Muscle layer of colon (tissue), 2 donors: ENCODE data around the gene CXCL14.

Experiments
- H3K27ac ChIP-seq: one replicate; pipeline ENCODE4 v1.7.0; 2013; ENCODE audit warnings: low read depth, mild to moderate bottlenecking, low read length, moderate library complexity
- H3K27me3 ChIP-seq, 2 donors: one replicate each; pipeline ENCODE4 v1.7.0; 2013; ENCODE audit warnings: low read length in 2 of 2, mild to moderate bottlenecking in 2 of 2; ENCODE audit not compliant: insufficient read depth in 2 of 2, control insufficient read depth in 1 of 2
- H3K36me3 ChIP-seq: one replicate; pipeline ENCODE4 v1.7.0; 2013; ENCODE audit warnings: mild to moderate bottlenecking, low read length; ENCODE audit not compliant: insufficient read depth
- H3K4me1 ChIP-seq: one replicate; pipeline ENCODE4 v1.7.0; 2013; ENCODE audit warnings: mild to moderate bottlenecking, low read length; ENCODE audit not compliant: insufficient read depth
- H3K4me3 ChIP-seq, 2 donors: one replicate each; pipeline ENCODE4 v1.7.0; 2013; ENCODE audit warnings: low read length in 2 of 2, low read depth in 1 of 2, mild to moderate bottlenecking in 1 of 2, moderate library complexity in 1 of 2
- H3K9ac ChIP-seq: one replicate; pipeline ENCODE4 v1.7.0; 2013; ENCODE audit warnings: low read length
- H3K9me3 ChIP-seq: one replicate; pipeline ENCODE4 v1.7.0; 2013; ENCODE audit warnings: mild to moderate bottlenecking, low read length
- donor health status: abdominal sarcoma.
- donor health status: Adenocarcinoma of cecum.

CXCL14 gene

DNA sequence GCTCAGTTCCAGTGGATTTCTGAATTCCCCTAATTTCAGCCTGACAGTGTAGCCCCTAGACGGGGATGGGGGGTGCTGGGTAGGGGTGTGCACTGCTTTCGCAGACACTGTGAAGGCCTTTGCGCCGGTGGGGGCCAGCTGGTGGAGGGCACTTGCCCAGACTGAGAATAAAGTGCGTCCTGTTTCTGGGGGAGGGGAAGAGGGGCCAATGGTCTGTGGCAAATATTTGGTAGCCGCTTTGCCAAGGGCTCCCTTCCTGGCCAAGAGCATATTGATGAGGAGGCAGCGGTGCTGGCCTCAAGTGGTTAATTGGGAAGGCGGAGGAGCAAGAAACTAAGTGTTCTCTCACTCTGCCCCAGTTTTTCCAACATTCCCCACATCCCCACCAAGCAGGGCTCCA is 1.4 kb downstream of the CXCL14 start:
- H3K9ac ChIP-seq, result no peak overlapping the region
- H3K4me1 ChIP-seq, result no peaks in the 10 kb centered on the region
- H3K27ac ChIP-seq, result no peak overlapping the region
- H3K36me3 ChIP-seq, result no peaks in the 10 kb centered on the region
- no peak overlapping the region for H3K4me3 ChIP-seq
- H3K27me3 ChIP-seq, result peaks cover 6 to 35% of the 10 kb centered on the region in 2 donors
- no peaks in the 10 kb centered on the region for H3K9me3 ChIP-seq

GRCh38 chr5:135576075-135576599 is 2.7 kb downstream of the CXCL14 start:
- Histone ChIP-seq H3K9ac (no peak overlapping the region), H3K27me3 (peaks cover 6 to 26% of the 10 kb centered on the region in 2 donors), H3K36me3 (no peaks in the 10 kb centered on the region), H3K4me3 (no peak overlapping the region), H3K9me3 (no peaks in the 10 kb centered on the region), H3K4me1 (no peaks in the 10 kb centered on the region), H3K27ac (no peak overlapping the region)

- no peak overlapping the region for H3K9ac ChIP-seq
- H3K27me3 ChIP-seq, result peaks cover 4 to 20% of the 10 kb centered on the region in 2 donors
- no peaks in the 10 kb centered on the region for H3K4me1 ChIP-seq
- H3K27ac ChIP-seq, result no peak overlapping the region
- H3K4me3 ChIP-seq, result no peak overlapping the region
- no peaks in the 10 kb centered on the region for H3K36me3 ChIP-seq
- H3K9me3 ChIP-seq, result no peaks in the 10 kb centered on the region
Measured at GRCh38 chr5:135574493-135574892, 4.3 kb downstream of the CXCL14 start.

- peaks cover 0 to 3% of the 10 kb centered on the region in 2 donors for H3K27me3 ChIP-seq
- H3K9me3 ChIP-seq, result no peaks in the 10 kb centered on the region
- H3K4me1 ChIP-seq, result no peaks in the 10 kb centered on the region
- H3K9ac ChIP-seq, result no peak overlapping the region
- H3K4me3 ChIP-seq, result no peak overlapping the region
- no peak overlapping the region for H3K27ac ChIP-seq
- H3K36me3 ChIP-seq, result no peaks in the 10 kb centered on the region
Measured at GRCh38 chr5:135571902-135572301, 6.9 kb downstream of the CXCL14 start.

GRCh38 chr5:135571066-135571609 is 7.7 kb downstream of the CXCL14 start:
- Histone ChIP-seq H3K4me3 (no peak overlapping the region), H3K27me3 (peaks cover 0 to 3% of the 10 kb centered on the region in 2 donors), H3K36me3 (no peaks in the 10 kb centered on the region)

GRCh38 chr5:135570453-135570764 is 8.4 kb downstream of the CXCL14 start:
- Histone ChIP-seq H3K4me3 (no peak overlapping the region), H3K27me3 (peaks cover 0 to 3% of the 10 kb centered on the region in 2 donors), H3K36me3 (no peaks in the 10 kb centered on the region), H3K9ac (no peak overlapping the region), H3K9me3 (no peaks in the 10 kb centered on the region), H3K27ac (no peak overlapping the region), H3K4me1 (no peaks in the 10 kb centered on the region)

More at GRCh38 chr5:135571066-135571609, 7.7 kb downstream of the CXCL14 start:
- no peak overlapping the region for H3K9ac ChIP-seq
- H3K4me1 ChIP-seq, result no peaks in the 10 kb centered on the region
- H3K27ac ChIP-seq, result no peak overlapping the region
- no peaks in the 10 kb centered on the region for H3K9me3 ChIP-seq

GRCh38 chr5:135569755-135570452 is 8.9 kb downstream of the CXCL14 start:
- H3K27ac ChIP-seq, result no peak overlapping the region
- no peaks in the 10 kb centered on the region for H3K9me3 ChIP-seq
- H3K4me3 ChIP-seq, result no peak overlapping the region
- no peaks in the 10 kb centered on the region for H3K36me3 ChIP-seq
- H3K4me1 ChIP-seq, result no peaks in the 10 kb centered on the region
- no peak overlapping the region for H3K9ac ChIP-seq
- H3K27me3 ChIP-seq, result peaks cover 0 to 3% of the 10 kb centered on the region in 2 donors

- Histone ChIP-seq H3K27ac (no peak overlapping the region), H3K36me3 (no peaks in the 10 kb centered on the region), H3K27me3 (peaks cover 0 to 3% of the 10 kb centered on the region in 2 donors), H3K4me1 (no peaks in the 10 kb centered on the region), H3K9ac (no peak overlapping the region), H3K4me3 (no peak overlapping the region), H3K9me3 (no peaks in the 10 kb centered on the region)
Measured at GRCh38 chr5:135568923-135569360, 9.8 kb downstream of the CXCL14 start.

- Histone ChIP-seq H3K9ac (no peak overlapping the region), H3K27ac (no peak overlapping the region), H3K9me3 (no peaks in the 10 kb centered on the region), H3K27me3 (peaks cover 0 to 3% of the 10 kb centered on the region in 2 donors), H3K36me3 (no peaks in the 10 kb centered on the region), H3K4me1 (no peaks in the 10 kb centered on the region), H3K4me3 (no peak overlapping the region)
Measured at GRCh38 chr5:135568246-135568645, 10.5 kb downstream of the CXCL14 start.

DNA sequence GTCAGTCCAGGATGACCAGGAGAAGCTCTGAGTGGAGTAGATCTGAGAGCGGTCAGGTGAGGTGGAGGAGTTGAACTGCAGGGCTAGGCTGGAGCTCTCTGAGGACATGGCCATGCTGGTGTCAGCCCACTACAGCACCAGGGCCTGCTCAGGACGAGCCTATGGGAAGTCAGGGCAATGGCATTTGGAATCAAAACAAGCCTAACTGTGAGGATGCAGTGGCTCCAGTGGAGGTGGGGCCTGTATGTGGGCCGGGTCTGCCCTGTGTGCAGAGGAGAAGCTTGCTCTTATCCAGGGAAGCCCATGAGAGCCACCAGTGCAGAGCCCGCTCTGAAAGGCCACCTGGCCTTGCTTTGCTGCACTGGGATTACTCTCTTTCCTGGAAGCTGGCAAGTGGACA is 11.1 kb downstream of the CXCL14 start:
- Histone ChIP-seq H3K4me3 (no peak overlapping the region), H3K4me1 (no peaks in the 10 kb centered on the region), H3K9ac (no peak overlapping the region), H3K27ac (no peak overlapping the region), H3K36me3 (no peaks in the 10 kb centered on the region), H3K27me3 (peaks cover 0 to 3% of the 10 kb centered on the region in 2 donors), H3K9me3 (no peaks in the 10 kb centered on the region)

- Histone ChIP-seq H3K36me3 (no peaks in the 10 kb centered on the region), H3K27me3 (peaks cover 0 to 3% of the 10 kb centered on the region in 2 donors), H3K27ac (no peak overlapping the region)
Measured at GRCh38 chr5:135566422-135567400, 12.1 kb downstream of the CXCL14 start.

More at GRCh38 chr5:135566422-135567400, 12.1 kb downstream of the CXCL14 start:
- Histone ChIP-seq H3K9ac (no peak overlapping the region), H3K4me3 (no peak overlapping the region), H3K4me1 (no peaks in the 10 kb centered on the region), H3K9me3 (no peaks in the 10 kb centered on the region)
